ENCODE measurements around the gene LRP4. TPM values are rescaled to one million over a fixed set of nuclear protein-coding genes. Genes with fewer than 3 reads are reported as not detected.
"Not testable (repeated sequence)": the region's sequence is repeated elsewhere in the genome, so short reads cannot be mapped to it uniquely, and the experiment has no call there.

LRP4 gene
- total RNA-seq = 1 to 10 TPM; 2.3 to 7.4 (median 3.5) TPM

- H3K9me3 ChIP-seq = no peaks in the 10 kb centered on the region
- peak within 1 kb of the TSS; percentile 62 to 75 (median 74) for H3K27ac ChIP-seq (replicated peaks in 1 of 4)
- intact Hi-C loops (cut with DNase I) = no loop called here
- no CpG with 5 or more reads among the region's 97 CpGs for WGBS
- no peaks in the 10 kb centered on the region for H3K36me3 ChIP-seq
- H3K4me3 ChIP-seq = peak within 1 kb of the TSS; percentile 58 to 82 (median 68)
- DNase-seq (ENCODE audit: extremely low spot score) = no peak
- peaks cover 50 to 66% (median 53%) of the 10 kb centered on the region in 4 donors for H3K4me1 ChIP-seq
- peaks cover 0 to 10% (median 0%) of the 10 kb centered on the region in 4 donors for H3K27me3 ChIP-seq
- TF ChIP-seq POLR2A (IDR thresholded peaks at IDR 0.05; ENCODE audit: low read depth) (no peak), EP300 (IDR thresholded peaks at IDR 0.05) (no peak), POLR2AphosphoS5 (IDR thresholded peaks at IDR 0.05) (no peak), CTCF (IDR thresholded peaks at IDR 0.05) (peak in 1 of 3 experiments; percentile 9)
Measured at GRCh38 chr11:46918083-46918787, at the start of gene LRP4. Gene LRP4, minus strand, starts transcription at chr11:46918550. Its CDS starts 171 bp downstream, at chr11:46918379.

GRCh38 chr11:46967962-46968361, 49.6 kb upstream of the LRP4 start:
- H3K36me3 ChIP-seq = no peaks in the 10 kb centered on the region
- H3K9me3 ChIP-seq = no peaks in the 10 kb centered on the region
- H3K4me1 ChIP-seq = no peaks in the 10 kb centered on the region
- H3K27me3 ChIP-seq = no peaks in the 10 kb centered on the region
- WGBS = 95% methylated on average over 2 of the region's 2 CpGs
- H3K4me3 ChIP-seq = no peak overlapping the region
- no peak for DNase-seq (ENCODE audit: extremely low spot score)
- TF ChIP-seq POLR2AphosphoS5 (IDR thresholded peaks at IDR 0.05) = no peak
- TF ChIP-seq EP300 (IDR thresholded peaks at IDR 0.05) = no peak
- no peak for TF ChIP-seq POLR2A (IDR thresholded peaks at IDR 0.05; ENCODE audit: low read depth)
- TF ChIP-seq CTCF (IDR thresholded peaks at IDR 0.05) = no peak
- no peak overlapping the region for H3K27ac ChIP-seq (replicated peaks in 1 of 4)
- intact Hi-C loops (cut with DNase I) = no loop called here

GRCh38 chr11:46966773-46967172, 48.4 kb upstream of the LRP4 start:
- DNase-seq (ENCODE audit: extremely low spot score) = no peak
- H3K9me3 ChIP-seq = no peaks in the 10 kb centered on the region
- intact Hi-C loops (cut with DNase I) = no loop called here
- no peaks in the 10 kb centered on the region for H3K36me3 ChIP-seq
- no peaks in the 10 kb centered on the region for H3K4me1 ChIP-seq
- WGBS = 72% methylated on average over 2 of the region's 2 CpGs
- no peak overlapping the region for H3K4me3 ChIP-seq
- no peak overlapping the region for H3K27ac ChIP-seq (replicated peaks in 1 of 4)
- no peaks in the 10 kb centered on the region for H3K27me3 ChIP-seq
- TF ChIP-seq POLR2AphosphoS5 (IDR thresholded peaks at IDR 0.05) (no peak), POLR2A (IDR thresholded peaks at IDR 0.05; ENCODE audit: low read depth) (no peak), CTCF (IDR thresholded peaks at IDR 0.05) (no peak), EP300 (IDR thresholded peaks at IDR 0.05) (no peak)

GRCh38 chr11:46963844-46964243, 45.5 kb upstream of the LRP4 start:
- Histone ChIP-seq H3K27ac (replicated peaks in 1 of 4) (no peak overlapping the region), H3K9me3 (peaks cover 0 to under 1% (median 0%) of the 10 kb centered on the region in 4 donors), H3K4me3 (no peak overlapping the region), H3K27me3 (no peaks in the 10 kb centered on the region), H3K36me3 (no peaks in the 10 kb centered on the region), H3K4me1 (no peaks in the 10 kb centered on the region)
- no peak for DNase-seq (ENCODE audit: extremely low spot score)
- WGBS = 97% methylated on average over 3 of the region's 3 CpGs
- intact Hi-C loops (cut with DNase I) = no loop called here
- TF ChIP-seq EP300 (IDR thresholded peaks at IDR 0.05) (no peak), CTCF (IDR thresholded peaks at IDR 0.05) (no peak), POLR2A (IDR thresholded peaks at IDR 0.05; ENCODE audit: low read depth) (no peak), POLR2AphosphoS5 (IDR thresholded peaks at IDR 0.05) (no peak)

- H3K4me1 ChIP-seq; H3K27ac ChIP-seq (replicated peaks in 1 of 4); intact Hi-C loops (cut with DNase I); H3K4me3 ChIP-seq; H3K36me3 ChIP-seq; DNase-seq (ENCODE audit: extremely low spot score); H3K27me3 ChIP-seq; H3K9me3 ChIP-seq: not testable (repeated sequence)
- 91% methylated on average over 3 of the region's 3 CpGs for WGBS
Measured at GRCh38 chr11:46961886-46962285, 43.5 kb upstream of the LRP4 start.
